ENCODE results near the gene A1BG. TPM values are rescaled to one million over a fixed set of nuclear protein-coding genes. Genes with fewer than 3 reads are reported as not detected.

Gene A1BG
- total and polyA plus RNA-seq, 2 of the 8 experiments (the other 6 are each of a cell fraction or from before 2014, with no cell fraction given) = 20.8 to 69.6 TPM

DNA sequence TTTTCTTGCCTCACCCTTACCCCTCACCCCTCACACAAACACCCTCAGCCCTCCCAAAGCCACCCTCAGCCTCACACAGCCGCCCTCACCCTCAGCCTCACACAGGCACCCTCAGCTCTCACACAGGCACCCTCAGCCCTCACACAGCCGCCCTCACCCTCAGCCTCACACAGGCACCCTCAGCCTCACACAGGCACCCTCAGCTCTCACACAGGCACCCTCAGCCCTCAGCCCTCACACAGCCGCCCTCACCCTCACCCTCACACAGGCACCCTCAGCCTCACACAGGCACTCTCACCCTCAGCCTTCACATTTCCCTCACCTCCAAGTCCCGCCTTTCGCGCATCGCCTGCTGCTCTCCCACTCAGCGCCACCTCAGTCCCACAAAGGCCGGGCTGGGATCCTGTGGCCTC, 26.8 kb downstream of the A1BG start:
- no peak overlapping the region for H3K23ac ChIP-seq (ENCODE audit: insufficient read length)
- H2BK120ac ChIP-seq (replicated peaks; ENCODE audit: low read depth, low read length) = no peak overlapping the region
- CTCF ChIA-PET (ENCODE audit: partially characterized antibody) = interaction anchor here (0.7 to 1.2 kb wide), 3 partner anchors 12 to 20 kb away, joined by 3 to 4 read pairs (median 4); no protein-coding TSS in a partner anchor
- no peak for FAIRE-seq
- 0 out of 2 replicates have a peak overlapping the region, but pooled peaks have one; percentile 76 for H2BK15ac ChIP-seq (ENCODE audit: low read length)
- no peak overlapping the region for H4K91ac ChIP-seq (replicated peaks; ENCODE audit: insufficient read length, low read length)
- peaks cover 11% of the 10 kb centered on the region for H3K79me1 ChIP-seq (ENCODE audit: low read depth, low read length)
- peak overlapping the region; percentile 66; the same call in 1 of the 2 replicates for H2BK5ac ChIP-seq (ENCODE audit: low read depth, low read length)
- H3K36me3 ChIP-seq (ENCODE audit: control insufficient read depth in 2 of 4, insufficient read depth in 4 of 4, low read length in 3 of 4) = no peaks in the 10 kb centered on the region
- POLR2A ChIA-PET (ENCODE audit: partially characterized antibody) = interaction anchor here (0.6 to 2.1 kb wide), 29 partner anchors 9 to 227 kb away, joined by 3 to 20 read pairs (median 3); partner anchors contain the start of genes ERVK3-1, RPS5, TRIM28 and ZBTB45
- peak overlapping the region; percentile 90 for H3K4ac ChIP-seq (replicated peaks; ENCODE audit: insufficient read length, low read depth, low read length)
- peaks cover 12% of the 10 kb centered on the region for H3K23me2 ChIP-seq (ENCODE audit: low read depth, low read length)
- H4K20me1 ChIP-seq (replicated peaks in 1 of 2; ENCODE audit: control insufficient read depth in 1 of 2, insufficient read depth in 2 of 2, low read length in 2 of 2) = peaks cover 0 to 7% of the 10 kb centered on the region in 2 experiments
- no peak overlapping the region for H2BK12ac ChIP-seq (ENCODE audit: low read depth, low read length)
- peak overlapping the region; percentile 74 to 95 for H3K4me2 ChIP-seq (ENCODE audit: insufficient read depth in 1 of 2, low read depth in 2 of 2, low read length in 2 of 2)
- H3K4me1 ChIP-seq (replicated peaks in 1 of 4; ENCODE audit: control insufficient read depth in 3 of 4, insufficient read depth in 4 of 4, low read length in 3 of 4) = no peaks in the 10 kb centered on the region
- peak overlapping the region; percentile 96 for H3K18ac ChIP-seq (ENCODE audit: extremely low read depth, low read length)
- H3K79me2 ChIP-seq (ENCODE audit: control insufficient read depth in 1 of 2, insufficient read depth in 2 of 2, low read length in 2 of 2) = peaks cover 0 to 15% of the 10 kb centered on the region in 2 experiments; a peak in 2 of 4 replicates
- H3K9me3 ChIP-seq (ENCODE audit: insufficient read depth in 2 of 2, low read depth in 1 of 2, low read length in 1 of 2) = no peaks in the 10 kb centered on the region
- H3K9ac ChIP-seq (replicated peaks in 1 of 4; ENCODE audit: extremely low read depth in 1 of 4, low read depth in 3 of 4, low read length in 3 of 4) = peak overlapping the region; percentile 82 to 86 (median 84)
- no peak overlapping the region for H3K14ac ChIP-seq (ENCODE audit: insufficient read length)
- H2AK5ac ChIP-seq (ENCODE audit: low read depth, low read length) = no peak overlapping the region
- H4K5ac ChIP-seq (ENCODE audit: insufficient read length, low read depth, low read length) = peak overlapping the region; percentile 82
- H3K4me3 ChIP-seq (ENCODE audit: extremely low read depth in 1 of 4, insufficient read depth in 2 of 4, low read depth in 3 of 4, low read length in 4 of 4) = peak overlapping the region; percentile 72 to 98 (median 88)
- peak overlapping the region; percentile 65; the same call in 1 of the 2 replicates for H3K27ac ChIP-seq (ENCODE audit: low read depth, low read length)
- no peak for DNase-seq (ENCODE audit: low read depth in 1 of 2, low spot score in 2 of 2)
- 0 out of 7 replicates have a peak, but pooled peaks cover 0 to 3% (median 0%) of the 10 kb centered on the region in 4 experiments for H3K27me3 ChIP-seq (replicated peaks in 1 of 4; ENCODE audit: control insufficient read depth in 3 of 4, extremely low read depth in 1 of 4, insufficient read depth in 3 of 4, low read length in 3 of 4)
- peak overlapping the region; percentile 76 for H2AFZ ChIP-seq (ENCODE audit: low read length)
- no peak overlapping the region for H2BK20ac ChIP-seq (ENCODE audit: low read length)
- TF ChIP-seq CHD2 (IDR thresholded peaks at IDR 0.05; ENCODE audit: low read length) = no peak
- TF ChIP-seq SRF (IDR thresholded peaks at IDR 0.05; ENCODE audit: low read depth, low read length) = no peak
- TF ChIP-seq TEAD4 (IDR thresholded peaks at IDR 0.05; ENCODE audit: low read depth, low read length) = no peak
- no peak for TF ChIP-seq JUN (IDR thresholded peaks at IDR 0.05; ENCODE audit: low read depth, low read length)
- TF ChIP-seq, protein P1, sequence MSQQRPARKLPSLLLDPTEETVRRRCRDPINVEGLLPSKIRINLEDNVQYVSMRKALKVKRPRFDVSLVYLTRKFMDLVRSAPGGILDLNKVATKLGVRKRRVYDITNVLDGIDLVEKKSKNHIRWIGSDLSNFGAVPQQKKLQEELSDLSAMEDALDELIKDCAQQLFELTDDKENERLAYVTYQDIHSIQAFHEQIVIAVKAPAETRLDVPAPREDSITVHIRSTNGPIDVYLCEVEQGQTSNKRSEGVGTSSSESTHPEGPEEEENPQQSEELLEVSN (IDR thresholded peaks at IDR 0.05) = no peak
- no peak for TF ChIP-seq RNF2 (IDR thresholded peaks at IDR 0.05; ENCODE audit: borderline replicate concordance, low read depth, low read length, missing control alignments, poor library complexity, severe bottlenecking)
- no peak for TF ChIP-seq CBX5 (IDR thresholded peaks at IDR 0.05; ENCODE audit: low read depth, low read length)
- TF ChIP-seq HDAC6 (IDR thresholded peaks at IDR 0.05; ENCODE audit: low read depth, low read length) = no peak
- no peak for TF ChIP-seq BCL11A (IDR thresholded peaks at IDR 0.05; ENCODE audit: low read depth in 2 of 2, low read length in 2 of 2)
- TF ChIP-seq CEBPB (IDR thresholded peaks at IDR 0.05; ENCODE audit: low read depth, low read length) = no peak
- no peak for TF ChIP-seq BACH1 (IDR thresholded peaks at IDR 0.05; ENCODE audit: low read length)
- TF ChIP-seq EGR1 (IDR thresholded peaks at IDR 0.05; ENCODE audit: borderline replicate concordance, low read depth, low read length) = no peak
- H4K8ac ChIP-seq (ENCODE audit: extremely low read depth, insufficient read depth, low read length) = peak overlapping the region; percentile 6
- WGBS, 2 experiments (ENCODE audit: extremely low coverage in 1 of 2, insufficient coverage in 1 of 2, insufficient read length in 1 of 2, insufficient replicate concordance in 2 of 2, low coverage in 1 of 2, low lambda C conversion rate in 2 of 2, missing lambda C conversion rate in 1 of 2) = 11% methylated on average over 9 of the region's 9 CpGs; no CpG with 5 or more reads in 1 of the 2 experiments
- no peak overlapping the region for H3K56ac ChIP-seq (replicated peaks; ENCODE audit: insufficient read length, low read depth, low read length)
